Inferior parietal cortex (tissue), 1 donor: ENCODE results near the gene ST6GALNAC2.
"Not testable (repeated sequence)": the region's sequence is repeated elsewhere in the genome, so short reads cannot be mapped to it uniquely, and the experiment has no call there.

Experiments used
- DNase-seq: peaks from one replicate; pipeline ENCODE4 v3.0.0-alpha.2; 2016; ENCODE audit errors: extremely low spot score

Gene ST6GALNAC2

GRCh38 chr17:76570877-76571471, 14.7 kb downstream of the ST6GALNAC2 start:
- DNase-seq = no peak

- no peak for DNase-seq
Measured at GRCh38 chr17:76570457-76570856, 15.2 kb downstream of the ST6GALNAC2 start.

- no peak for DNase-seq
Measured at GRCh38 chr17:76569607-76570279, 15.9 kb downstream of the ST6GALNAC2 start.

DNA sequence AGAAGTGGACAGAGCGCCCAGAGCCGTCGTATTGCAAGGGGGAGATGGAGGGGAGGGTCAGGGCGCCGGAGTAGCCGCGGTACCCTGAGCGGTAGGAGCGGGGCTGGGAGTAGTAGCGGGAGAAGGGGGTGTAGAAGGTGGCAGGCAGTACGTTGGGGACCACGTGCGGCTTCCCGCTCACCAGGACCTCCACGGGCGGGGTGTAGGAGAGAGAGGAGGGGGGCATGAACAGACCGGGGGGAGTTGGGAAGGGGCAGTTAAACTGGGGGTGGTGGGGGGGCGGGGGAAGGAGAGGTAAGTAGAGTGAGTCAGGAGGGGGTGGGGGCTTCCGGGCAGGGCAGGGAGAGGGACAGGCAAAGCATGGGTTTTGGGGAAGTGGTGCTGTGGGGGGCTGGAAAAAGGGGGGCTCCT, 16.8 kb downstream of the ST6GALNAC2 start:
- DNase-seq = no peak

DNA sequence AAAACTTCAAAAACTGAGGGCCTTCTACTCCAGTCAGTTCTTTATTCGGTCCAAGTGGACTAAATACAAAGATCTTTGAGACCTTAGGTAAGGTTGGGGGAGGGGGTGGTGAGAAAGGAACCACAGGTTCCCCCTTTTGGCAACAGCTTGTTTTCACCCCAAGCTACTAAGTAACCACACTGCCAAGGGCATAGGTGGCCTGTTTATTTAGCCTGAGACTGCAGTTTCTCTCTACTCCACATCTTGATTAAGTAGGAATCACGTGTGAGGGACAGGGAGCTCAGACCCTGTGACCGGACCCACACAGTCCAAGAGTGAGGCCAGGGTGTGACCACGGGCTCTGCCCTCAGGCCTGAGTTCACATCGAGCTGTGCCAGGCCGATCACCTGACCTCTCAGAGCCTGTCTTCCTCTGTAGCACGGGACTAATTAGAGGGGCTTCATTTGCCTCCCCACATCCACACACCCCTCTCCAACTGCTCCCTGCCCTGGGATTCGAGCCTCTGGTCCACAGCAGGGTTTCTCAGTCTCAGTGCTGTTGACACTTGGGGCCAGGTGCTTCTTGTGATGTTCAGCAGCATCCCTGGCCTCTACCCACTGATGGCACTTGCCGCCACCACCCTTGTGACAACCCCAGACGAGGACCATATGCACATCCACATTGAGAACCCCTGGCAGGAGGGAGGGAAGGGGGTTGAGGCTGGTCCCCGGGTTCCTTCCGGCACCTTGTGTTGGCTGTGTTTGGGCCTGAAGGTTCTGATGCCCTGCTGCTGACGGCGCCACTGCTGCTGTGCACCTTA, 17.8 kb downstream of the ST6GALNAC2 start:
- DNase-seq = no peak

DNA sequence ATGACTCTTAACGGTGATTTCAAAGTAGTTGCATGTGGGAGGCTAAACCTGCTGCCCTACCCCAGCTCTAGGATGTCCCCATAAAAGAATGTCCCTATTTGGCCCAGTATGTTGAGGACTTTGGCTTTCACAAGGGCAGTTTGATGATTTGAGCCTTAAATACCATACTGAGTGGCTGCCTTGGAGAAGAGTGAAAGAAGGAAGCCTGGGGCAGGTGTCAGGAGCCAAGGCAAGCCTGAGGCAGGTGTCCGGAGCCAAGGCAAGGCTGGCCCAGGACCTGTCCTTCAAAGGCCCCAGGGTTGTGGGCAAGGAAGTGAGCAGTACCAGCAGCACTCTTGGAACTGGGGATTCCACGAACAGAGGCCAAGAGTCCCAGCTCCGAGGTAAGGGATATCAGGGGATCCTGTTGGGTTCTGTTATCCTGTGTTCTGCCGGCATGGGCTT, 18.6 kb downstream of the ST6GALNAC2 start:
- no peak for DNase-seq

GRCh38 chr17:76566613-76566943, 19.1 kb downstream of the ST6GALNAC2 start:
- DNase-seq = no peak

- no peak for DNase-seq
Measured at GRCh38 chr17:76565728-76566612, 19.7 kb downstream of the ST6GALNAC2 start.

DNA sequence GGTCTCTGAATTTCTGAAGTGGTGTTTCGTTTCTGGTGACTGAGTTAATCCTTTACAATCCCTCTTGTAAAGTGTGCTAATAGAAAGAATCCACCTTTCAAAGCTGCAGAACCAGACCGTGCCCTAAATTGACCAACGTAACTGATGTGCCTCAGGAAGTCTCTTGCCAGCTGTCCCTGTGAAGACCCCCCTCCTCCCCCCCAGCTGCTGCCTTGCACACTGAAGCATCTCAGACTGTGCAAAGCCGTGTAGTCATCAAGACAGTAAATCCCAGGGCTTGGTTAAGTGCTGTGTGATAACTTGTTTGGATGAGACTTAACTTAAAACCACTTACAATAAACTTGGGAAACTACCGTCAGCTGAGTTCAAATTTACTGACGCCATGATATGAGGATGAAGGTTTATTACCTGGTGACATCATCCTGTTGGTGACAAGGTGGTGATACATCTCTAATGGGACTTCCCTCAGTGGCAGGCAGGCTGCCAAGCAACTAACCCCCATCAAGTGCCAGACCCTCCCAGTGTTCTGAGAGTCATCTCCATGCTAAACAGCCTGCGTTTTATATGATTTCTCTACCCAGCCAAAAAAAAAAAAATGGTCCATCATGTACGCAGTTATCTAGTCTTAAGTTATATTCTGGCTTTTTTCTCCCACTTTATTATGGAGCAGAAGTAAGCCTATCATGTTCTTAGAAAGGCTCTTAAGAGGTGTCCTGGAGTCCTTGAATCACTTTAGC, 20.5 kb downstream of the ST6GALNAC2 start:
- DNase-seq = not testable (repeated sequence)

GRCh38 chr17:76563359-76563758, 22.3 kb downstream of the ST6GALNAC2 start:
- not testable (repeated sequence) for DNase-seq

DNA sequence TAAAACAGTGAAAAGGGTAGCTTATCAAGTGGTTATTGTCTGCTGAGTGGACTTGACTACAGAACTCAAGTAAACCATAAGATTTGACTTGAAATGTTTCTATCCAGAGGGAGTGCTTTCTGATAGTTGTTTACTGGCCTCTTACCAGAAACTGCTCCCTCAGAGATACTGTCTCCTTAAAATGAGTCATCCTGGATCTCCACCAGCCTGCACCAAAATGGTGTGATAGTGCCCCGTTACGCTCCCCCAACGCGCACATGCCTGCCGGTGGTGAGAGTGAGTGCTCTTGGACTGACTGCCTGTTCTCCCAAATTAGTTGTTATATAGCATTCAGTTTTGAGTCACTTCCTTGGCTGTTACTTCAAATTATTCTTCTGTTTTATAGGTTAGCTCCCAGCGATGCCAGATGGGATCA, 22.9 kb downstream of the ST6GALNAC2 start:
- peak; percentile 64 for DNase-seq

- no peak for DNase-seq
Measured at GRCh38 chr17:76561799-76562268, 23.8 kb downstream of the ST6GALNAC2 start.

GRCh38 chr17:76561332-76561731, 24.3 kb downstream of the ST6GALNAC2 start:
- DNase-seq = no peak

GRCh38 chr17:76560877-76561221, 24.8 kb downstream of the ST6GALNAC2 start:
- no peak for DNase-seq

- DNase-seq = no peak
Measured at GRCh38 chr17:76560036-76560876, 25.4 kb downstream of the ST6GALNAC2 start.

GRCh38 chr17:76559460-76559859, 26.2 kb downstream of the ST6GALNAC2 start:
- not testable (repeated sequence) for DNase-seq

- peak; percentile 52 for DNase-seq
Measured at GRCh38 chr17:76558198-76559095, 27.2 kb downstream of the ST6GALNAC2 start.

GRCh38 chr17:76557368-76558197, 28.1 kb downstream of the ST6GALNAC2 start:
- peak; percentile 93 for DNase-seq
